Embryonic facial prominence (tissue), 1 donor: Measurements from ENCODE around the gene DSE.

Experiments
- DNase-seq: peaks from one replicate; pipeline ENCODE4 v3.0.0-alpha.2; 2016; ENCODE audit errors: extremely low spot score

DSE gene

GRCh38 chr6:116386581-116387299 lies 16.0 kb downstream of the DSE start:
- DNase-seq = no peak

GRCh38 chr6:116387374-116387773 lies 16.6 kb downstream of the DSE start:
- DNase-seq = no peak

GRCh38 chr6:116388924-116389323 lies 18.2 kb downstream of the DSE start:
- no peak for DNase-seq

GRCh38 chr6:116389357-116389756 lies 18.6 kb downstream of the DSE start:
- DNase-seq = no peak

- DNase-seq = no peak
Observed at GRCh38 chr6:116390581-116390980, 19.8 kb downstream of the DSE start.

GRCh38 chr6:116392132-116393013 lies 21.6 kb downstream of the DSE start:
- no peak for DNase-seq

- DNase-seq = no peak
Observed at GRCh38 chr6:116393430-116393829, 22.7 kb downstream of the DSE start.

GRCh38 chr6:116395647-116396046 lies 24.9 kb downstream of the DSE start:
- no peak for DNase-seq

- no peak for DNase-seq
Observed at GRCh38 chr6:116396441-116396840, 25.7 kb downstream of the DSE start.

- DNase-seq = peak; percentile 40
Observed at GRCh38 chr6:116397914-116398313, 27.2 kb downstream of the DSE start.

- no peak for DNase-seq
Observed at GRCh38 chr6:116398316-116399010, 27.7 kb downstream of the DSE start.

GRCh38 chr6:116399287-116399686 lies 28.5 kb downstream of the DSE start:
- no peak for DNase-seq

GRCh38 chr6:116400328-116400727 lies 29.6 kb downstream of the DSE start:
- no peak for DNase-seq

GRCh38 chr6:116402108-116402937 lies 31.6 kb downstream of the DSE start:
- no peak for DNase-seq

- no peak for DNase-seq
Observed at GRCh38 chr6:116403205-116403604, 32.5 kb downstream of the DSE start.

- no peak for DNase-seq
Observed at GRCh38 chr6:116404696-116405095, 33.9 kb downstream of the DSE start.

GRCh38 chr6:116405138-116405537 lies 34.4 kb downstream of the DSE start:
- peak; percentile 31 for DNase-seq

- DNase-seq = no peak
Observed at GRCh38 chr6:116405652-116406356, 35.1 kb downstream of the DSE start.

- DNase-seq = no peak
Observed at GRCh38 chr6:116406678-116407345, 36.1 kb downstream of the DSE start.

GRCh38 chr6:116408491-116408890 lies 37.7 kb downstream of the DSE start:
- no peak for DNase-seq
